GM19025 (cell line): Measurements from ENCODE around the gene E2F2.

Experiments used
- ATAC-seq: cut with Tn5 transposase; IDR thresholded peaks from one replicate; pipeline ENCODE4 v1.9.1; 2021; ENCODE audit warnings: mild to moderate bottlenecking, low read depth, moderate library complexity; ENCODE audit not compliant: unreplicated experiment

Gene E2F2

DNA sequence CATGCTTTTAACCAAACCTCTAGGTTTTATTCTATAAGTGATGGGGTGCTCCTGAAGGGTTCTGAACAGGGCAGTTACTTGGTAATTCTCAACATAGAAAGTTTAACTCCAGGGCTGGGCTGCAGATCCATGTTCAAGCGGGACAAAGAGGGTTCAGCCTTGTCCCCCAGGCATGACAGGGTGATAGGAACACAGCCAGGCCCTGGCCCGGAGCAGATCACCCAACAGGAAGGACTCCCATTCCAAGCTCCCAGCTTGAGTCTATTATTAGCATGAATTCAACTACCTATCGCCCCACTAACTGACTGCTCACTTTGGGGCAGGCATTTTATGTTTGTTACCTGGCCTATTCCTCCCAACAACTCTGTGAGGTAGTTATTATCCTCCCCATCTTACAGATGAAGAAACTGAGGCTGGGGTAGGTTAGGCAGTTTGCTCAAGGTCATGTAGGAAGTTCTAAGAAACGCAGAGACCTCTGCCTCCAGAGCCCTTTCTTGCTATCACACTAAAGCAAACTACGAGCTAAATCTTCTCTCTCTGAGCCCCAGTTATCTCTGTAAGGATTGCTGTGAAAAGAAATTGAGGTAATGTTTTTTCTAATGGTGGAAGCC lies 61.6 kb downstream of the E2F2 start:
- ATAC-seq, result no peak

- no peak for ATAC-seq
These were observed 64.5 kb downstream of the E2F2 start for GRCh38 chr1:23466423-23466989.

GRCh38 chr1:23463286-23463685 lies 67.7 kb downstream of the E2F2 start:
- ATAC-seq, result no peak

- ATAC-seq, result no peak
These were observed 68.3 kb downstream of the E2F2 start for GRCh38 chr1:23462766-23463165.

DNA sequence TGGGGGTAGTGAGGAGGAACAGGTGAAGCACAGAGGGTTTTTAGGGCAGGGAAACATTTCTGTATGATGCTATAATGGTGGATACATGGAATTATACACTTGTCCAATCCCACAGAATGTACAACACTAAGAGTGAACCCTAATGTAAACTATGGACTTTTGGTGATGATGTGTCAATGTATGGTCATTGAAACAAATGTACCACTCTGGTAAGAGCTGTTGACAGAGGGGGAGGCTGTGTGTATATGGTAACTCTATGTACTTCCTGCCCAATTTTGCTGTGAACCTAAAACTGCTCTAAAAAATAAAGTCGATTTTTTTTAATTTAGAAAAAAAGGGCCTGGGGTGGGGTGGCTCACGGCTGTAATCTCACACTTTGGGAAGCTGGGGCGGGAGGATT lies 70.0 kb downstream of the E2F2 start:
- no peak for ATAC-seq

- no peak for ATAC-seq
These were observed 70.5 kb downstream of the E2F2 start for GRCh38 chr1:23460519-23460918.

GRCh38 chr1:23459338-23459757 lies 71.7 kb downstream of the E2F2 start:
- no peak for ATAC-seq
